ENCODE results near the gene CELA1. TPM values are rescaled to one million over a fixed set of nuclear protein-coding genes. Genes with fewer than 3 reads are reported as not detected.

The CELA1 gene
- total RNA-seq, 1 experiment from 2014 or later: not detected

- Histone ChIP-seq H3K79me2 (ENCODE audit: insufficient read depth, low read length) (no peaks in the 10 kb centered on the region), H3K27me3 (ENCODE audit: insufficient read depth, low read length) (no peaks in the 10 kb centered on the region), H4K5ac (ENCODE audit: insufficient read length, low read depth, low read length) (no peak overlapping the region), H3K9ac (ENCODE audit: extremely low read depth, insufficient read length, low read length) (no peak overlapping the region), H3K79me1 (ENCODE audit: insufficient read depth, low read depth, low read length, poor library complexity, severe bottlenecking) (no peaks in the 10 kb centered on the region), H3K4me2 (ENCODE audit: insufficient read depth, insufficient read length, low read length) (no peak overlapping the region), H4K91ac (ENCODE audit: insufficient read length, low read depth, low read length) (no peak overlapping the region), H3K4ac (ENCODE audit: low read depth, low read length) (no peak overlapping the region), H2AFZ (ENCODE audit: low read length) (no peak overlapping the region), H3K18ac (ENCODE audit: insufficient read length, low read depth, low read length) (no peak overlapping the region), H2AK5ac (ENCODE audit: insufficient read length, low read length) (no peak overlapping the region), H3K14ac (ENCODE audit: insufficient read depth, low read length) (peak overlapping the region; percentile 57; the same call in 1 of the 2 replicates), H2BK15ac (ENCODE audit: low read depth, low read length) (no peak overlapping the region), H2BK12ac (ENCODE audit: insufficient read length, low read depth, low read length) (no peak overlapping the region), H3K27ac (ENCODE audit: insufficient read length, low read depth, low read length) (peak overlapping the region; percentile 43), H2BK5ac (ENCODE audit: insufficient read length, low read length) (no peak overlapping the region), H3T11ph (ENCODE audit: low read length) (no peak overlapping the region), H3K56ac (ENCODE audit: insufficient read length, low read depth, low read length) (no peak overlapping the region), H3K23ac (ENCODE audit: insufficient read length, low read depth, low read length) (no peak overlapping the region), H3K4me1 (ENCODE audit: insufficient read depth, low read length) (peaks cover 17% of the 10 kb centered on the region), H4K20me1 (ENCODE audit: control insufficient read depth, insufficient read depth, insufficient read length) (no peaks in the 10 kb centered on the region), H2BK20ac (ENCODE audit: low read depth, low read length, poor library complexity, severe bottlenecking) (no peak overlapping the region), H4K8ac (replicated peaks; ENCODE audit: insufficient read length, low read depth, low read length) (no peak overlapping the region), H3K9me3 (ENCODE audit: control insufficient read depth, low read depth, low read length) (no peaks in the 10 kb centered on the region), H2BK120ac (ENCODE audit: low read depth, low read length, poor library complexity, severe bottlenecking) (no peak overlapping the region), H3K23me2 (ENCODE audit: insufficient read length, low read depth, low read length, poor library complexity, severe bottlenecking) (peaks cover 11% of the 10 kb centered on the region)
- WGBS (ENCODE audit: extremely low coverage, insufficient read length, low lambda C conversion rate): no CpG with 5 or more reads among the region's 10 CpGs
- Mint-ChIP-seq H3K27ac (peak overlapping the region; percentile 9 to 74 (median 31); a peak in 6 of 7 replicates), H3K27me3 (ENCODE audit: low read depth) (no peaks in the 10 kb centered on the region; the same call in 1 of the 2 replicates), H3K9me3 (no peaks in the 10 kb centered on the region), H3K4me1 (peaks cover 52 to 56% of the 10 kb centered on the region in 2 experiments), H3K36me3 (ENCODE audit: insufficient read depth in 1 of 3, low read depth in 3 of 3) (peaks cover 0 to 2% (median 2%) of the 10 kb centered on the region in 3 experiments), H3K4me3 (peak overlapping the region in 1 of 2 experiments; percentile 30; a peak in 1 of 5 replicates)
- DNase-seq: no peak
- no peak for TF ChIP-seq CTCF (conservative IDR thresholded peaks at IDR 0.05)
Observed at GRCh38 chr12:51388069-51388799, 41.8 kb upstream of the CELA1 start.

Data from H9 (cell line).